Activated naive CD8-positive, alpha-beta T cell treated with anti-CD3 and anti-CD28 coated beads, Interleukin-2, amount 50 U/mL, for 24 hours (primary cell): Measurements from ENCODE around the gene OTUD1.
"Not testable (repeated sequence)": the region's sequence is repeated elsewhere in the genome, so short reads cannot be mapped to it uniquely, and the experiment has no call there.

Experiments
- ATAC-seq: fragments of 150-1000 bp; cut with Tn5 transposase; one replicate; pipeline ENCODE4 v1.10.0; 2021
- DNase-seq: peaks from one replicate; pipeline ENCODE4 v3.0.0; 2021
- H3K27ac Mint-ChIP-seq: one replicate; pipeline ENCODE4 v1.8.0; 2021; ENCODE audit warnings: mild to moderate bottlenecking, mixed read lengths
- H3K27me3 Mint-ChIP-seq: one replicate; pipeline ENCODE4 v1.8.0; 2021; ENCODE audit warnings: mixed read lengths
- H3K36me3 Mint-ChIP-seq: one replicate; pipeline ENCODE4 v1.8.0; 2021; ENCODE audit warnings: low read depth, mixed read lengths
- H3K4me1 Mint-ChIP-seq: one replicate; pipeline ENCODE4 v1.8.0; 2021; ENCODE audit warnings: mixed read lengths
- H3K4me3 Mint-ChIP-seq: one replicate; pipeline ENCODE4 v1.8.0; 2021; ENCODE audit warnings: mild to moderate bottlenecking, moderate library complexity, mixed read lengths
- H3K9me3 Mint-ChIP-seq: one replicate; pipeline ENCODE4 v1.8.0; 2021; ENCODE audit warnings: mixed read lengths

OTUD1 gene

DNA sequence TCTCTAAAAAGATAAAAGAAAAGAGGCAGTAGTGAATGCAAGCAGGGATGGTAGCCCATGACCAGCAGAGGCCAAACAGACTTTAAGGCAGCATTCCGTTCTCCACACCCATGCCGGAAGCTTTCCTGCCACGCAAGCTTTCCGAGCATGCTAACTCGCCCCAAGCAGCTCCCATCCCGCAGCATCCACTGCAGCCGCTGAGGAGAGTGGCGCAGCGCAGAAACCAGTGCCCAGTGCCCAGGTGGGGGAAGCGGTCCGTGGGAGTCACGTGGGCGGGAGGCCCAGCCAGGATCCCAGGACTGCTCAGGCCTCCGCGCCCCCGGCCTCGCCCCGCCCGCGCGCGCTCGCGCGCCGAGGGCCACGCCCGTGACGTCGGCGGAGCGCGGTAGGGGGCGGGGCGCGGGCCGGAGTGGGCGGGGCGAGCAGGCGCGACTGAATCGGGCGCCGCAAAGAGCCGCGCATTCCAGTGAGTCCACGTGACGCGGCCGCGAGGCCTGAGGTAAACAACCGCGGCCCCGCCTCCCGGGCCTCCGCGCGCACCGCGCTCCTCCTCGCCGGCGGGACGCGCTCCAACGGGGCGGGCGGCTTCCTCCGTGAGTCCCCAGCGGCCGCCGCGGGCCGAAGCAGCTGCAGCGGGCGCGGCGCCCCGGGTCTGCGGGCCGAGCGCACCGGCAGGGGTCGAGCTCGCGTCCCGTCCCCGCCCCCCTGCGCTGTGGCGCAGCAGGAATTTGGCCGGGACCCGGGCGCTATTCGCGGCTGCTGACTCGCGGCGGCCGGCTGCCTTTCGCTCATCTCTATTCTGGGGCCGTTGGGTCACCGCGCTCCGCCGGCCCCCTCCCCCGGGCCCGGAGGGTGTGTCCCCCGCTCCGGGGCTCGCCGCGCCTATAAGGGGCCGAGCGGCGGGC is at the start of gene OTUD1:
Gene OTUD1 (plus strand): TSS at position 529 of the 905 bp plus-strand sequence. CDS start 383 bp downstream, outside the sequence.
- peak within 1 kb of the TSS; percentile 72 for H3K27ac Mint-ChIP-seq
- no peaks in the 10 kb centered on the region for H3K27me3 Mint-ChIP-seq

GRCh38 chr10:23390408-23390807 is 48.5 kb upstream of the OTUD1 start:
- not testable (repeated sequence) for ATAC-seq, H3K9me3 Mint-ChIP-seq, DNase-seq, H3K4me3 Mint-ChIP-seq, H3K27ac Mint-ChIP-seq, H3K36me3 Mint-ChIP-seq, H3K27me3 Mint-ChIP-seq
- H3K4me1 Mint-ChIP-seq, result peaks cover 18% of the 10 kb centered on the region

More for the DNA sequence above, at the start of gene OTUD1:
- Mint-ChIP-seq H3K36me3 (peaks cover 24% of the 10 kb centered on the region), H3K4me1 (peaks cover 39% of the 10 kb centered on the region), H3K4me3 (peak within 1 kb of the TSS; percentile 92), H3K9me3 (no peaks in the 10 kb centered on the region)
- DNase-seq (peak; percentile 94), ATAC-seq (peak; percentile 88)

DNA sequence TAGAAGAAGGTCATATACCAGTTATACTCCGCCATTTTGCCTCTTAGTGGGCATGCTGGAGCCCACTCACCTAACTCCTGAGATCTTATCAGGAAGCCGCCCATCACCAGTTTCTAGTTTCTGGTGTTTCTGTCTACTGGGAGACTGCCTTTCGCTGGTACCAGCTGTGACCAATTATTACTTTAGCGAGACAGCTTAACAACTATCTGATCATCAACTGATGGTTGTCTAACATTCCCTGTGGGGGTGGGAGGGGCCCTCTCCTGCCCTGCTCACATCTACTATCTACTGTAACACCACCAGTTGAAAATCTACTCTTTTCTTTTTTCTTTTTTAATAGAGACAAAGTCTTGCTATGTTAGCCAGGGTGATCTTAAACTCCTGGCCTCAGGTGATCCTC is 48.1 kb upstream of the OTUD1 start:
- ATAC-seq (no peak), DNase-seq (no peak)
- H3K9me3 Mint-ChIP-seq, result no peaks in the 10 kb centered on the region
- no peaks in the 10 kb centered on the region for H3K27me3 Mint-ChIP-seq
- no peak overlapping the region for H3K4me3 Mint-ChIP-seq
- no peaks in the 10 kb centered on the region for H3K36me3 Mint-ChIP-seq
- no peak overlapping the region for H3K27ac Mint-ChIP-seq
- peaks cover 18% of the 10 kb centered on the region for H3K4me1 Mint-ChIP-seq

DNA sequence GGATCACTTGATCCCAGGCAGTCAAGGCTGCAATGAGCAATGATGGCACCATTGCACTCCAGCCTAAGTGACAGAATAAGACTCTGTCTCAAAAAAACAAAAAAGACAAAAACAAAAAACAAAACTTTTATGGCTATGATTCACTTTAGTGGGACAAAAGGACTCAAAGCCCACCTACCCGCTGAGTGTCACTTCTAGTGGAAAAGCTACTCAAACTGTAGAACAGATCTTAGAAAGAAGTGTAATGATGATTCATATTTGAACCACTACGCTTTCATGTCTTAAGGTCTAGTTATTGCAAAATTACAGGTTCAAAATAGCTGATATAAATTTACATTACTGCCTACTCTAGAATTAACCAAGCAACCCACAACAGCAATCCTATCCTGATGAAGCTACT is 47.1 kb upstream of the OTUD1 start:
- Mint-ChIP-seq H3K27me3 (no peaks in the 10 kb centered on the region), H3K27ac (no peak overlapping the region), H3K4me1 (peaks cover 18% of the 10 kb centered on the region), H3K4me3 (no peak overlapping the region), H3K9me3 (no peaks in the 10 kb centered on the region), H3K36me3 (no peaks in the 10 kb centered on the region)
- DNase-seq (no peak), ATAC-seq (peak; percentile 82)

- peaks cover 15% of the 10 kb centered on the region for H3K4me1 Mint-ChIP-seq
- DNase-seq (no peak), ATAC-seq (no peak)
- no peaks in the 10 kb centered on the region for H3K36me3 Mint-ChIP-seq
- no peak overlapping the region for H3K27ac Mint-ChIP-seq
- H3K27me3 Mint-ChIP-seq, result no peaks in the 10 kb centered on the region
- H3K9me3 Mint-ChIP-seq, result no peaks in the 10 kb centered on the region
- H3K4me3 Mint-ChIP-seq, result no peak overlapping the region
Measured at GRCh38 chr10:23395017-23395416, 43.9 kb upstream of the OTUD1 start.

DNA sequence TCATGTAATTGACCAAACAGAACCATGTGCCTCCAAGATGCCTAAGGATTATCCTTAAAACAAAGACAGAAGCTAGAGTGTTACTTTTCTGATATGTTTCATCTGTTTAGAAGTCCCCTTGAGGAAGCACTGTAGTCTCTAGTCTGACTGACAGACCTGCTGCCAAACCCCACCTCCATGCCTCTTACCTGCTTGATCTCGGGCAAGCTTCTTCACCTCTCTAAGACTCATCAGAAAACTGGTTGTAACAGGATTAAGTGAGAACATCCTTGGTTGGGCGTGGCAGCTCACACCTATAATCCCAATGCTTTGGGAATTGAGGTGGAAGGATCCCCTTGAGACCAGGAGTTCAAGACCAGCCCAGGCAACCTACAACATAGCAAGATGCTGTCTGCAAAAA is 42.2 kb upstream of the OTUD1 start:
- Mint-ChIP-seq H3K27me3 (no peaks in the 10 kb centered on the region), H3K4me3 (no peak overlapping the region), H3K27ac (no peak overlapping the region), H3K36me3 (no peaks in the 10 kb centered on the region), H3K9me3 (no peaks in the 10 kb centered on the region), H3K4me1 (peaks cover 10% of the 10 kb centered on the region)
- no peak for DNase-seq
- no peak for ATAC-seq

DNA sequence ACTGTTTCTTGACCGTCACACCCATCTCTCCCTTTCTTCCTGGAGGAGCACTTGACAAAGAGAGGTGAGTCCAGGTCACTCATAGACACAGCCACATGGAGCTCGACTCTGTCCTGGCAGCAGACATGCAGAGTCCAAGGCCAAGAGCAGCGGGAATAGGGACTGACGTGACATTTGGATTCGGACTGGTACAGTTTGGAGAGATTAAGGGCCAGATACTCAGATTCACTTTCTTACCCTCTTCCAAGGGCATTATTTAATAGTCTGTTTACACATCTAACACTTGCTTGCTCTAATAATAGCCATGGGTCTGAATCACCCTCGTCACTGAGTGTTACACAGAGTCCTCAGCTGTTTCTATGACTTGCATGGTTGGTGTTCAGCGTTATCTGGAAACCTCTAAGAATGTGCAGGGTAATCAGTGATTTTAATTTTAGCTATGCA is 39.2 kb upstream of the OTUD1 start:
- ATAC-seq, result no peak
- H3K36me3 Mint-ChIP-seq, result no peaks in the 10 kb centered on the region
- no peak overlapping the region for H3K27ac Mint-ChIP-seq
- no peak overlapping the region for H3K4me3 Mint-ChIP-seq
- no peak for DNase-seq
- H3K27me3 Mint-ChIP-seq, result no peaks in the 10 kb centered on the region
- H3K4me1 Mint-ChIP-seq, result peaks cover under 1% of the 10 kb centered on the region
- no peaks in the 10 kb centered on the region for H3K9me3 Mint-ChIP-seq

DNA sequence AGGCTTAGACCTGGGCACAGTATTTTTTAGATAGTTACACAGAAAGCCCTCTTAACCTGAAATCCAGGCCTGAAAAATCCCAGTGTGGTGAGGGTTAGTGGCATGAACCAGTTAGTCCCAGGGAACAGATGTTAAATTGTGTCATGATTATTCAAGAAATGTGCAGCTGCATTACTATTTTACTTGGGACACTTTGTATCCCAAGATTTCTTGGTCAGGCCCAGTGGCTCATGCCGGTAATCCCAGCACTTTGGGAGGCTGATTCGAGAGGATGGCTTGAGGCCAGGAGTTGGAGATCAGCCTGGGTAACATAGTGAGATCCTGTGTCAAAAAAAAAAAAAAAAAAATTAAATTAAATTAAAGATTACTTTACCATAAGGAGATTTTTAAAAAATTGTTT is 36.0 kb upstream of the OTUD1 start:
- DNase-seq, result no peak
- no peak overlapping the region for H3K27ac Mint-ChIP-seq

GRCh38 chr10:23403278-23403677 is 35.6 kb upstream of the OTUD1 start:
- H3K36me3 Mint-ChIP-seq, result no peaks in the 10 kb centered on the region
- H3K9me3 Mint-ChIP-seq, result no peaks in the 10 kb centered on the region
- no peak for ATAC-seq
- H3K4me1 Mint-ChIP-seq, result no peaks in the 10 kb centered on the region
- H3K27me3 Mint-ChIP-seq, result peaks cover 2% of the 10 kb centered on the region
- no peak overlapping the region for H3K27ac Mint-ChIP-seq
- H3K4me3 Mint-ChIP-seq, result no peak overlapping the region
- DNase-seq, result no peak

More for the DNA sequence above, 36.0 kb upstream of the OTUD1 start:
- Mint-ChIP-seq H3K36me3 (no peaks in the 10 kb centered on the region), H3K27me3 (peaks cover 2% of the 10 kb centered on the region), H3K9me3 (no peaks in the 10 kb centered on the region), H3K4me1 (no peaks in the 10 kb centered on the region), H3K4me3 (no peak overlapping the region)
- ATAC-seq, result no peak

- H3K9me3 Mint-ChIP-seq, result no peaks in the 10 kb centered on the region
- H3K4me1 Mint-ChIP-seq, result no peaks in the 10 kb centered on the region
- no peak for ATAC-seq
- no peak overlapping the region for H3K4me3 Mint-ChIP-seq
- no peak for DNase-seq
- H3K36me3 Mint-ChIP-seq, result no peaks in the 10 kb centered on the region
- H3K27me3 Mint-ChIP-seq, result peaks cover 2% of the 10 kb centered on the region
- H3K27ac Mint-ChIP-seq, result no peak overlapping the region
Measured at GRCh38 chr10:23403719-23404118, 35.2 kb upstream of the OTUD1 start.

DNA sequence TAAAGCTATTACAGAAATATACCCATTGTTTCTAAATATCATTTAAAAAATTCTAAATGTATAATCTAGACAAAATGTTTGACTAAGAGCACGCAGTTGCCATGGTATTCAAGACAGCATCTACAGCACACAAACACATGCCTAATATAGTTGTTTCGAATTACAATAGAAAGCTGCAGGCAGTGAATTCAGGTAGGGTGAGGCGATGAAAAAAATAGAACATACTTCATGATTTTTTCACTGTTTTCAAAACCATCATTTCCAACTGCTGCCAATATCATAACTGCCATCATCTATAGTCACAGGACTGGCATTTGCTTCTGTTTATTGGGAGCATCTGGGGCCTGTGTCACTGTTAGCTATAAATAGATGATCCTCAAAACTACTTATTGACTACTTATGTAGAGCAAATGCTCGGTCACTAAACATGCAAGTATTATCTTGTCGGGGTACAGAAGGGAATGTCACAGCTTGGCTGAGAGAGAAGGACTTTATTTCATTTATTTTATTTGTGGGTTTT is 34.4 kb upstream of the OTUD1 start:
- no peak overlapping the region for H3K27ac Mint-ChIP-seq
- peaks cover 2% of the 10 kb centered on the region for H3K27me3 Mint-ChIP-seq
- H3K36me3 Mint-ChIP-seq, result no peaks in the 10 kb centered on the region
- H3K9me3 Mint-ChIP-seq, result no peaks in the 10 kb centered on the region
- no peaks in the 10 kb centered on the region for H3K4me1 Mint-ChIP-seq
- DNase-seq (no peak), ATAC-seq (no peak)
- no peak overlapping the region for H3K4me3 Mint-ChIP-seq

DNA sequence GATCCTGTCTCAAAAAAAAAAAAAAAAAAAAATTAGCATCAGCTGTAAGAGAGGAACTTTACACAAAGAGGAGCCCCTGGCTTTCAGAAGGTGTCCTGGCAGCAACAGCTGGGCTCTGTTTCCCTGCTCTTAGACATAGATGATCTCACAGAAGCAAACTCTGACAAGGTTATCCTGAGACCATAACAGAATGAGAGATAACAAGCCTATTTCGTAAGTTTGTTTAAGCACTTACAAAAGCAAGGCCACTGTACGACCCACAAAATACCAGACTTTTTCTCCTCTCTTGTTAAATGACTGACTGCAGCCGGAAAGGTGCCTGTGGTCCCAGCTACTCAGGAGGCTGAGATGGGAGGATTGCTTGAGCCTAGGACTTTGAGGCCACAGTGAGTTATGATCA is 33.3 kb upstream of the OTUD1 start:
- no peaks in the 10 kb centered on the region for H3K9me3 Mint-ChIP-seq
- ATAC-seq, result no peak
- H3K36me3 Mint-ChIP-seq, result no peaks in the 10 kb centered on the region
- no peak overlapping the region for H3K27ac Mint-ChIP-seq
- no peaks in the 10 kb centered on the region for H3K4me1 Mint-ChIP-seq
- no peak overlapping the region for H3K4me3 Mint-ChIP-seq
- H3K27me3 Mint-ChIP-seq, result peaks cover 5% of the 10 kb centered on the region
- no peak for DNase-seq

- ATAC-seq (no peak), DNase-seq (no peak)
- no peaks in the 10 kb centered on the region for H3K4me1 Mint-ChIP-seq
- H3K9me3 Mint-ChIP-seq, result no peaks in the 10 kb centered on the region
- no peak overlapping the region for H3K4me3 Mint-ChIP-seq
- peaks cover 5% of the 10 kb centered on the region for H3K27me3 Mint-ChIP-seq
- H3K36me3 Mint-ChIP-seq, result no peaks in the 10 kb centered on the region
- no peak overlapping the region for H3K27ac Mint-ChIP-seq
Measured at GRCh38 chr10:23406409-23406808, 32.5 kb upstream of the OTUD1 start.

GRCh38 chr10:23408330-23408976 is 30.4 kb upstream of the OTUD1 start:
- no peak for DNase-seq
- Mint-ChIP-seq H3K4me3 (no peak overlapping the region), H3K9me3 (no peaks in the 10 kb centered on the region), H3K27ac (no peak overlapping the region), H3K4me1 (peaks cover 17% of the 10 kb centered on the region), H3K27me3 (peaks cover 5% of the 10 kb centered on the region), H3K36me3 (peaks cover 2% of the 10 kb centered on the region)
- ATAC-seq, result no peak

DNA sequence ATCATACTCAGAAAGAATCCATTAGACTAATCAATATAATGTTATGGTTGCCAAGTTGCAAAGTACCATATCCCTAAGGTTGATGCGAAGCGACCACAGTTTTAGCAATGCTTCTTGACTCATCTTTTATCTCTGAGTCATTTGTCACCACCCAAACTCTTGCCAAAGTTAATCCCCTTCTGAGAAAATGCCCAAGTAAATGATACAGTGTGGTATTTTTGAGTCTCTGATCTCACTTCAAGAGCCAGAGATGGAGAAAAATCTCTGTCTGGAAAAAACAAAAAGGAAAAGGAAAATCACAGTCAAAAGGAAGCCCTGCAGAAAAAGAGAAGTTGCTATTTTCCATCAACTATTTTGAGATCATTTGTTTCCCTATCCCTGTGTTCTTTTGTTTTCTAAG is 26.7 kb upstream of the OTUD1 start:
- no peaks in the 10 kb centered on the region for H3K9me3 Mint-ChIP-seq
- peak; percentile 9 for DNase-seq
- H3K36me3 Mint-ChIP-seq, result peaks cover 2% of the 10 kb centered on the region
- H3K27ac Mint-ChIP-seq, result peak overlapping the region; percentile 96
- peaks cover 34% of the 10 kb centered on the region for H3K4me1 Mint-ChIP-seq
- H3K27me3 Mint-ChIP-seq, result peaks cover 5% of the 10 kb centered on the region
- peak; percentile 94 for ATAC-seq
- peak overlapping the region; percentile 54 for H3K4me3 Mint-ChIP-seq
